Neural progenitor cell (in vitro differentiated cells): ENCODE data around the gene EPHA3.
"Not testable (repeated sequence)": the region's sequence is repeated elsewhere in the genome, so short reads cannot be mapped to it uniquely, and the experiment has no call there.

Experiments used
- EZH2 ChIP-seq: fragments of 200-600 bp; sonication (generic); IDR thresholded peaks from 2 replicates; pipeline ENCODE4 v1.6.1; 2017; ENCODE audit warnings: antibody characterized with exemption, mild to moderate bottlenecking, moderate library complexity
- TF ChIP-seq, protein P1 (sequence below): fragments of 200-600 bp; sonication (generic); IDR thresholded peaks from 2 replicates; pipeline ENCODE4 v1.5.1; 2017; ENCODE audit warnings: antibody characterized with exemption, mild to moderate bottlenecking

DNA sequence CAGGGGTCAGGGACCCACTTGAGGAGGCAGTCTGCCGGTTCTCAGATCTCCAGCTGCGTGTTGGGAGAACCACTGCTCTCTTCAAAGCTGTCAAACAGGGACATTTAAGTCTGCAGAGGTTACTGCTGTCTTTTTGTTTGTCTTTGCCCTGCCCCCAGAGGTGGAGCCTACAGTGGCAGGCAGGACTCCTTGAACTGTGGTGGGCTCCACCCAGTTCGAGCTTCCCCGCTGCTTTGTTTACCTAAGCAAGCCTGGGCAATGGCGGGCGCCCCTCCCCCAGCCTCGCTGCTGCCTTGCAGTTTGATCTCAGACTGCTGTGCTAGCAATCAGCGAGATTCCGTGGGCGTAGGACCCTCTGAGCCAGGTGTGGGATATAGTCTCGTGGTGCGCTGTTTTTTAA lies 243.5 kb downstream of the EPHA3 start:
- TF ChIP-seq, protein P1, sequence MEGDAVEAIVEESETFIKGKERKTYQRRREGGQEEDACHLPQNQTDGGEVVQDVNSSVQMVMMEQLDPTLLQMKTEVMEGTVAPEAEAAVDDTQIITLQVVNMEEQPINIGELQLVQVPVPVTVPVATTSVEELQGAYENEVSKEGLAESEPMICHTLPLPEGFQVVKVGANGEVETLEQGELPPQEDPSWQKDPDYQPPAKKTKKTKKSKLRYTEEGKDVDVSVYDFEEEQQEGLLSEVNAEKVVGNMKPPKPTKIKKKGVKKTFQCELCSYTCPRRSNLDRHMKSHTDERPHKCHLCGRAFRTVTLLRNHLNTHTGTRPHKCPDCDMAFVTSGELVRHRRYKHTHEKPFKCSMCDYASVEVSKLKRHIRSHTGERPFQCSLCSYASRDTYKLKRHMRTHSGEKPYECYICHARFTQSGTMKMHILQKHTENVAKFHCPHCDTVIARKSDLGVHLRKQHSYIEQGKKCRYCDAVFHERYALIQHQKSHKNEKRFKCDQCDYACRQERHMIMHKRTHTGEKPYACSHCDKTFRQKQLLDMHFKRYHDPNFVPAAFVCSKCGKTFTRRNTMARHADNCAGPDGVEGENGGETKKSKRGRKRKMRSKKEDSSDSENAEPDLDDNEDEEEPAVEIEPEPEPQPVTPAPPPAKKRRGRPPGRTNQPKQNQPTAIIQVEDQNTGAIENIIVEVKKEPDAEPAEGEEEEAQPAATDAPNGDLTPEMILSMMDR, result not testable (repeated sequence)
- TF ChIP-seq EZH2, result not testable (repeated sequence)
